ENCODE measurements around the gene KLHL26.

KLHL26 gene

GRCh38 chr19:18698321-18699167, 61.7 kb downstream of the KLHL26 start:
- no peak for FAIRE-seq

GRCh38 chr19:18699403-18700054, 62.7 kb downstream of the KLHL26 start:
- FAIRE-seq = no peak

- no peak for FAIRE-seq
Observed at GRCh38 chr19:18700501-18701249, 63.8 kb downstream of the KLHL26 start.

- FAIRE-seq = no peak
Observed at GRCh38 chr19:18701250-18701608, 64.4 kb downstream of the KLHL26 start.

GRCh38 chr19:18704054-18704453, 67.2 kb downstream of the KLHL26 start:
- no peak for FAIRE-seq

- FAIRE-seq = no peak
Observed at GRCh38 chr19:18704971-18705370, 68.1 kb downstream of the KLHL26 start.

GRCh38 chr19:18708452-18709231, 71.8 kb downstream of the KLHL26 start:
- FAIRE-seq = no peak

- no peak for FAIRE-seq
Observed at GRCh38 chr19:18709546-18709945, 72.7 kb downstream of the KLHL26 start.

GRCh38 chr19:18710186-18710585, 73.4 kb downstream of the KLHL26 start:
- no peak for FAIRE-seq

GRCh38 chr19:18710996-18711751, 74.3 kb downstream of the KLHL26 start:
- FAIRE-seq = no peak

- no peak for FAIRE-seq
Observed at GRCh38 chr19:18711893-18712292, 75.1 kb downstream of the KLHL26 start.

GRCh38 chr19:18712981-18713380, 76.2 kb downstream of the KLHL26 start:
- FAIRE-seq = no peak

GRCh38 chr19:18713550-18714117, 76.8 kb downstream of the KLHL26 start:
- no peak for FAIRE-seq

GRCh38 chr19:18715416-18715815, 78.6 kb downstream of the KLHL26 start:
- FAIRE-seq = no peak

GRCh38 chr19:18716857-18717256, 80.0 kb downstream of the KLHL26 start:
- FAIRE-seq = no peak

GRCh38 chr19:18717601-18718000, 80.8 kb downstream of the KLHL26 start:
- FAIRE-seq = no peak

- FAIRE-seq = no peak
Observed at GRCh38 chr19:18718015-18718526, 81.2 kb downstream of the KLHL26 start.

- FAIRE-seq = no peak
Observed at GRCh38 chr19:18718846-18719458, 82.1 kb downstream of the KLHL26 start.

GRCh38 chr19:18719541-18719940, 82.7 kb downstream of the KLHL26 start:
- FAIRE-seq = no peak
